Mammary epithelial cell (primary cell): ENCODE measurements around the gene CHMP3.
"Not testable (repeated sequence)": the region's sequence is repeated elsewhere in the genome, so short reads cannot be mapped to it uniquely, and the experiment has no call there.

Source experiments
- EZH2 ChIP-seq: IDR thresholded peaks from 2 replicates; pipeline ENCODE4 v1.6.1; 2012; ENCODE audit warnings: low read length, inconsistent platforms, borderline replicate concordance
- TF ChIP-seq, protein P1 (sequence below), 2 donors: IDR thresholded peaks in 1 of 2; conservative IDR thresholded peaks in 1 of 2; 2 replicates each; pipeline ENCODE4 v1.5.1; 2011 to 2012; ENCODE audit warnings: inconsistent platforms in 2 of 2, low read length in 2 of 2, mild to moderate bottlenecking in 2 of 2, control low read depth in 1 of 2, low read depth in 1 of 2; ENCODE audit not compliant: insufficient read depth in 1 of 2; ENCODE audit errors: extremely low read depth in 1 of 2

DNA sequence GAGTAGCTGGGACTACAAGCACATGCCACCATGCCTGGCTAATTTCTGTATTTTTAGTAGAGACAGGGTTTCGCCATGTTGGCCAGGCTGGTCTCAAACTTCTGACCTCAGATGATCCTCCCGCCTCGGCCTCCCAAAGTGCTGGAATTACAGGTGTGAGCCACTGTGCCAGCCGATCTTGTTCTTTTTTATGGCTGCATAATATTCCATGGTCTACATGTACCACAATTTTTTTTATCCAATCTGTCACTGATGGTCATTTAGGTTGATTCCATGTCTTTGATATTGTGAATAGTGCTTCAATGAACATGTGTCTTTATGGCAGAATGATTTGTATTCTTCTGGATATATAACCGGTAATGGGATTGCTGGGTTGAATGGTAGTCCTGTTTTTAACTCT is 26.5 kb upstream of the CHMP3 start:
- TF ChIP-seq, protein P1, sequence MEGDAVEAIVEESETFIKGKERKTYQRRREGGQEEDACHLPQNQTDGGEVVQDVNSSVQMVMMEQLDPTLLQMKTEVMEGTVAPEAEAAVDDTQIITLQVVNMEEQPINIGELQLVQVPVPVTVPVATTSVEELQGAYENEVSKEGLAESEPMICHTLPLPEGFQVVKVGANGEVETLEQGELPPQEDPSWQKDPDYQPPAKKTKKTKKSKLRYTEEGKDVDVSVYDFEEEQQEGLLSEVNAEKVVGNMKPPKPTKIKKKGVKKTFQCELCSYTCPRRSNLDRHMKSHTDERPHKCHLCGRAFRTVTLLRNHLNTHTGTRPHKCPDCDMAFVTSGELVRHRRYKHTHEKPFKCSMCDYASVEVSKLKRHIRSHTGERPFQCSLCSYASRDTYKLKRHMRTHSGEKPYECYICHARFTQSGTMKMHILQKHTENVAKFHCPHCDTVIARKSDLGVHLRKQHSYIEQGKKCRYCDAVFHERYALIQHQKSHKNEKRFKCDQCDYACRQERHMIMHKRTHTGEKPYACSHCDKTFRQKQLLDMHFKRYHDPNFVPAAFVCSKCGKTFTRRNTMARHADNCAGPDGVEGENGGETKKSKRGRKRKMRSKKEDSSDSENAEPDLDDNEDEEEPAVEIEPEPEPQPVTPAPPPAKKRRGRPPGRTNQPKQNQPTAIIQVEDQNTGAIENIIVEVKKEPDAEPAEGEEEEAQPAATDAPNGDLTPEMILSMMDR (conservative IDR thresholded peaks at IDR 0.05 in 1 of 2, IDR thresholded peaks at IDR 0.05 in 1 of 2; ENCODE audit: extremely low read depth in 1 of 2, insufficient read depth in 1 of 2, low read depth in 1 of 2, low read length in 2 of 2) = not testable (repeated sequence)
- TF ChIP-seq EZH2 = not testable (repeated sequence)
